Activated CD8-positive, alpha-beta memory T cell treated with anti-CD3 and anti-CD28 coated beads, Interleukin-2, amount 10 ng/mL, durations not matched to agents 7 days and 5 days (primary cell): ENCODE data around the gene SCAMP1. TPM values are rescaled to one million over a fixed set of nuclear protein-coding genes. Genes with fewer than 3 reads are reported as not detected.
"Not testable (repeated sequence)": the region's sequence is repeated elsewhere in the genome, so short reads cannot be mapped to it uniquely, and the experiment has no call there.

ENCODE experiments used
- ATAC-seq: fragments of 150-1000 bp; cut with Tn5 transposase; one replicate; pipeline ENCODE4 v1.10.0; 2021; ENCODE audit warnings: moderate library complexity
- CTCF ChIA-PET: fragments of 350-600 bp; sonication (Branson Sonifier 250); formaldehyde crosslinking; loops from one replicate; lab custom pipeline; 2021; ENCODE audit warnings: antibody characterized with exemption; lab: Charles Lee
- DNase-seq: peaks from one replicate; pipeline ENCODE4 v3.0.0-alpha.2; 2020
- H3K27ac Mint-ChIP-seq: one replicate; pipeline ENCODE4 v1.8.0; 2021; ENCODE audit warnings: mild to moderate bottlenecking, mixed read lengths
- H3K27me3 Mint-ChIP-seq: one replicate; pipeline ENCODE4 v1.8.0; 2021; ENCODE audit warnings: mixed read lengths
- H3K36me3 Mint-ChIP-seq: one replicate; pipeline ENCODE4 v1.8.0; 2021; ENCODE audit warnings: mild to moderate bottlenecking, mixed read lengths
- H3K4me1 Mint-ChIP-seq: one replicate; pipeline ENCODE4 v1.8.0; 2021; ENCODE audit warnings: mixed read lengths
- H3K4me3 Mint-ChIP-seq: one replicate; pipeline ENCODE4 v1.8.0; 2021; ENCODE audit warnings: mild to moderate bottlenecking, moderate library complexity, mixed read lengths
- H3K9me3 Mint-ChIP-seq: one replicate; pipeline ENCODE4 v1.8.0; 2022; ENCODE audit warnings: low read depth, mixed read lengths
- total RNA-seq, 2 experiments: library from RNA; stranded (reverse); gene quantifications; one replicate each; pipeline ENCODE4 v1.2.3, GENCODE V29; 2021

Gene SCAMP1
- total RNA-seq, 2 experiments from 2014 or later = 15.1 to 17.4 TPM

GRCh38 chr5:78416677-78417425, 56.4 kb downstream of the SCAMP1 start:
- no peak overlapping the region for H3K27ac Mint-ChIP-seq
- peaks cover 16% of the 10 kb centered on the region for H3K36me3 Mint-ChIP-seq
- ATAC-seq = no peak
- H3K27me3 Mint-ChIP-seq = no peaks in the 10 kb centered on the region
- CTCF ChIA-PET = no interaction called here
- no peak overlapping the region for H3K4me3 Mint-ChIP-seq
- peaks cover 3% of the 10 kb centered on the region for H3K4me1 Mint-ChIP-seq
- no peaks in the 10 kb centered on the region for H3K9me3 Mint-ChIP-seq
- DNase-seq = no peak

GRCh38 chr5:78419396-78419795, 59.0 kb downstream of the SCAMP1 start:
- Mint-ChIP-seq H3K9me3 (no peaks in the 10 kb centered on the region), H3K27ac (no peak overlapping the region), H3K36me3 (peaks cover 20% of the 10 kb centered on the region), H3K4me1 (peaks cover 3% of the 10 kb centered on the region), H3K4me3 (no peak overlapping the region), H3K27me3 (no peaks in the 10 kb centered on the region)
- ATAC-seq (no peak), DNase-seq (no peak)
- CTCF ChIA-PET = no interaction called here

- H3K27me3 Mint-ChIP-seq = no peaks in the 10 kb centered on the region
- DNase-seq = no peak
- H3K36me3 Mint-ChIP-seq = peaks cover 20% of the 10 kb centered on the region
- H3K9me3 Mint-ChIP-seq = no peaks in the 10 kb centered on the region
- CTCF ChIA-PET = no interaction called here
- H3K27ac Mint-ChIP-seq = no peak overlapping the region
- peaks cover 3% of the 10 kb centered on the region for H3K4me1 Mint-ChIP-seq
- H3K4me3 Mint-ChIP-seq = no peak overlapping the region
- ATAC-seq = no peak
Measured at GRCh38 chr5:78420548-78420947, 60.1 kb downstream of the SCAMP1 start.

GRCh38 chr5:78424665-78425064, 64.2 kb downstream of the SCAMP1 start:
- DNase-seq (no peak), ATAC-seq (no peak)
- Mint-ChIP-seq H3K4me3 (no peak overlapping the region), H3K27me3 (no peaks in the 10 kb centered on the region), H3K27ac (no peak overlapping the region), H3K9me3 (peaks cover 4% of the 10 kb centered on the region), H3K36me3 (peaks cover 29% of the 10 kb centered on the region), H3K4me1 (no peaks in the 10 kb centered on the region)
- CTCF ChIA-PET = no interaction called here

GRCh38 chr5:78429332-78429980, 69.0 kb downstream of the SCAMP1 start:
- no peak for DNase-seq
- no peak for ATAC-seq
- H3K36me3 Mint-ChIP-seq = peaks cover 33% of the 10 kb centered on the region
- H3K9me3 Mint-ChIP-seq = peaks cover 4% of the 10 kb centered on the region
- no peak overlapping the region for H3K4me3 Mint-ChIP-seq
- H3K4me1 Mint-ChIP-seq = no peaks in the 10 kb centered on the region
- H3K27ac Mint-ChIP-seq = no peak overlapping the region
- CTCF ChIA-PET = no interaction called here
- H3K27me3 Mint-ChIP-seq = no peaks in the 10 kb centered on the region

- ATAC-seq (no peak), DNase-seq (no peak)
- no peak overlapping the region for H3K4me3 Mint-ChIP-seq
- H3K27ac Mint-ChIP-seq = no peak overlapping the region
- CTCF ChIA-PET = no interaction called here
- peaks cover 39% of the 10 kb centered on the region for H3K36me3 Mint-ChIP-seq
- H3K27me3 Mint-ChIP-seq = no peaks in the 10 kb centered on the region
- peaks cover 4% of the 10 kb centered on the region for H3K9me3 Mint-ChIP-seq
- H3K4me1 Mint-ChIP-seq = no peaks in the 10 kb centered on the region
Measured at GRCh38 chr5:78430866-78431265, 70.4 kb downstream of the SCAMP1 start.

GRCh38 chr5:78433972-78434371, 73.6 kb downstream of the SCAMP1 start:
- Mint-ChIP-seq H3K27ac (no peak overlapping the region), H3K36me3 (peaks cover 39% of the 10 kb centered on the region), H3K4me1 (no peaks in the 10 kb centered on the region), H3K27me3 (no peaks in the 10 kb centered on the region), H3K9me3 (no peaks in the 10 kb centered on the region), H3K4me3 (no peak overlapping the region)
- DNase-seq (no peak), ATAC-seq (no peak)
- CTCF ChIA-PET = interaction anchor here (0.9 to 1.9 kb wide), 3 partner anchors 9 to 31 kb away, joined by 3 to 5 read pairs (median 4); no protein-coding TSS in a partner anchor

- H3K4me3 Mint-ChIP-seq = no peak overlapping the region
- no peaks in the 10 kb centered on the region for H3K27me3 Mint-ChIP-seq
- no peak for DNase-seq
- H3K9me3 Mint-ChIP-seq = no peaks in the 10 kb centered on the region
- ATAC-seq = no peak
- H3K36me3 Mint-ChIP-seq = peaks cover 25% of the 10 kb centered on the region
- no peaks in the 10 kb centered on the region for H3K4me1 Mint-ChIP-seq
- H3K27ac Mint-ChIP-seq = no peak overlapping the region
- CTCF ChIA-PET = no interaction called here
Measured at GRCh38 chr5:78447775-78448424, 87.5 kb downstream of the SCAMP1 start.

GRCh38 chr5:78449103-78449502, 88.7 kb downstream of the SCAMP1 start:
- Mint-ChIP-seq H3K4me3 (no peak overlapping the region), H3K27ac (no peak overlapping the region), H3K36me3 (peaks cover 20% of the 10 kb centered on the region), H3K27me3 (no peaks in the 10 kb centered on the region), H3K4me1 (no peaks in the 10 kb centered on the region), H3K9me3 (no peaks in the 10 kb centered on the region)
- ATAC-seq (no peak), DNase-seq (no peak)
- CTCF ChIA-PET = no interaction called here

GRCh38 chr5:78457507-78457906, 97.1 kb downstream of the SCAMP1 start:
- H3K27me3 Mint-ChIP-seq, CTCF ChIA-PET, ATAC-seq, H3K9me3 Mint-ChIP-seq, H3K4me3 Mint-ChIP-seq, H3K4me1 Mint-ChIP-seq, DNase-seq, H3K27ac Mint-ChIP-seq: not testable (repeated sequence)
- peaks cover 25% of the 10 kb centered on the region for H3K36me3 Mint-ChIP-seq

- CTCF ChIA-PET = no interaction called here
- ATAC-seq (no peak), DNase-seq (no peak)
- Mint-ChIP-seq H3K27ac (no peak overlapping the region), H3K27me3 (no peaks in the 10 kb centered on the region), H3K9me3 (peaks cover 2% of the 10 kb centered on the region), H3K4me1 (peaks cover 3% of the 10 kb centered on the region), H3K4me3 (no peak overlapping the region), H3K36me3 (peaks cover 27% of the 10 kb centered on the region)
Measured at GRCh38 chr5:78458843-78459242, 98.4 kb downstream of the SCAMP1 start.

- DNase-seq (no peak), ATAC-seq (no peak)
- Mint-ChIP-seq H3K27ac (no peak overlapping the region), H3K4me3 (no peak overlapping the region), H3K27me3 (no peaks in the 10 kb centered on the region), H3K4me1 (no peaks in the 10 kb centered on the region), H3K36me3 (peaks cover 7% of the 10 kb centered on the region), H3K9me3 (no peaks in the 10 kb centered on the region)
- CTCF ChIA-PET = interaction anchor here (0.7 to 1.6 kb wide), 6 partner anchors 9 to 314 kb away, joined by 3 read pairs; no protein-coding TSS in a partner anchor
Measured at GRCh38 chr5:78467140-78467539, 106.7 kb downstream of the SCAMP1 start.

- Mint-ChIP-seq H3K4me1 (no peaks in the 10 kb centered on the region), H3K4me3 (no peak overlapping the region), H3K27me3 (no peaks in the 10 kb centered on the region), H3K9me3 (no peaks in the 10 kb centered on the region), H3K27ac (no peak overlapping the region), H3K36me3 (peaks cover 7% of the 10 kb centered on the region)
- no peak for ATAC-seq
- DNase-seq = no peak
- CTCF ChIA-PET = interaction anchor here (0.7 to 1.6 kb wide), 5 partner anchors 9 to 70 kb away, joined by 3 read pairs; no protein-coding TSS in a partner anchor
Measured at GRCh38 chr5:78467752-78468357, 107.4 kb downstream of the SCAMP1 start.
